HG03565 (cell line): ENCODE results near the gene ZPR1.
"Not testable (repeated sequence)": the region's sequence is repeated elsewhere in the genome, so short reads cannot be mapped to it uniquely, and the experiment has no call there.

Source experiments
- ATAC-seq: cut with Tn5 transposase; IDR thresholded peaks from one replicate; pipeline ENCODE4 v1.9.1; 2021; ENCODE audit warnings: mild to moderate bottlenecking, moderate library complexity; ENCODE audit not compliant: unreplicated experiment

Gene ZPR1, protein sequence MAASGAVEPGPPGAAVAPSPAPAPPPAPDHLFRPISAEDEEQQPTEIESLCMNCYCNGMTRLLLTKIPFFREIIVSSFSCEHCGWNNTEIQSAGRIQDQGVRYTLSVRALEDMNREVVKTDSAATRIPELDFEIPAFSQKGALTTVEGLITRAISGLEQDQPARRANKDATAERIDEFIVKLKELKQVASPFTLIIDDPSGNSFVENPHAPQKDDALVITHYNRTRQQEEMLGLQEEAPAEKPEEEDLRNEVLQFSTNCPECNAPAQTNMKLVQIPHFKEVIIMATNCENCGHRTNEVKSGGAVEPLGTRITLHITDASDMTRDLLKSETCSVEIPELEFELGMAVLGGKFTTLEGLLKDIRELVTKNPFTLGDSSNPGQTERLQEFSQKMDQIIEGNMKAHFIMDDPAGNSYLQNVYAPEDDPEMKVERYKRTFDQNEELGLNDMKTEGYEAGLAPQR

GRCh38 chr11:116787786-116788486 lies at the start of gene ZPR1:
Gene ZPR1, minus strand, starts transcription at chr11:116788023. Its CDS starts 33 bp downstream, at chr11:116787990.
- peak; percentile 63 for ATAC-seq

DNA sequence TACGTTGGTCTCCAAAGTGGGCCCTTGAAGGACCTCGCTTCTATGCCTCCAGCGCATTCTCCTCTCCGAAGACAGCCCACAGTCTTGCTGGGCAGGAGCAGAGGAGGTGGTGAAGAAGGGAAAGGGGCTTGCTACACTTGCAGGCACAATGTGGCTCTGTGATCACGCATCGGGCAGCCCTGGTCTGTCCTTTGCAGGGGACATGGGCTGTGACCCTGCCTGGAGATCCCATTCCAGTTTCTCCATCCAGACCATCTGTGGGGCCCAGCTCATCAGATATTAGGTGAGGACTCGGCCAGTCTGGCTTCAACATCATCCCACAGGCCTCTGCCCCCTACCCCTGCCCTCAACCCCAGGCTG lies 48.8 kb upstream of the ZPR1 start:
- no peak for ATAC-seq

DNA sequence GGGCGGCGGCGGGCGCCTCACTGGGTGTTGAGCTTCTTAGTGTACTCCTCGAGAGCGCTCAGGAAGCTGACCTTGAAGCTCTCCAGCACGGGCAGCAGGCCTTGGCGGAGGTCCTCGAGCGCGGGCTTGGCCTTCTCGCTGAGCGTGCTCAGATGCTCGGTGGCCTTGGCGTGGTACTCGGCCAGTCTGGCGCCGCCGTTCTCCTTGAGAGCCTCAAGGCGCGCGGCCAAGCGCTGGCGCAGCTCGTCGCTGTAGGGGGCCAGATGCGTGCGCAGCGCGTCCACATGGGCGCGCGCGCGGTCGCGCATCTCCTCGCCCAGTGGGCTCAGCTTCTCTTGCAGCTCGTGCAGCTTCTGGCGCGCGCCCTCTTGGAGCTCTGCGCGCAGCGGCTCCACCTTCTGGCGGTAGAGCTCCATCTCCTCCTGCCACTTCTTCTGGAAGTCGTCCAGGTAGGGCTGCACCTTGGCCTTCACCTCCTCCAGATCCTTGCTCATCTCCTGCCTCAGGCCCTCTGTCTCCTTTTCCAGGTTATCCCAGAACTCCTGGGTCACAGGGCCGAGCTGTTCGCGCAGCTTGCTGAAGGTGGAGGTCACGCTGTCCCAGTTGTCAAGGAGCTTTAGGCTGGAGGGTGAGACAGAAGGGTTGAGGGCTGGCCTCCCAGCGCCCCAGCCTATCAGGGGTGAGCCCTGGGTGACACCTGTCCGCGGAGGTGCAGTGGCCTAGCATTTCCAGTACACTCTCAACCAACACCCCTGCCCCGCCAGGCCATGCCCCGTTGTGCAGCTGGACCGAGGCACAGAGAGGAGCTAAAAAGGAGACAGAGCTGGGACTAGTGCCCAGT lies 48.2 kb upstream of the ZPR1 start:
- ATAC-seq: peak; percentile 74

DNA sequence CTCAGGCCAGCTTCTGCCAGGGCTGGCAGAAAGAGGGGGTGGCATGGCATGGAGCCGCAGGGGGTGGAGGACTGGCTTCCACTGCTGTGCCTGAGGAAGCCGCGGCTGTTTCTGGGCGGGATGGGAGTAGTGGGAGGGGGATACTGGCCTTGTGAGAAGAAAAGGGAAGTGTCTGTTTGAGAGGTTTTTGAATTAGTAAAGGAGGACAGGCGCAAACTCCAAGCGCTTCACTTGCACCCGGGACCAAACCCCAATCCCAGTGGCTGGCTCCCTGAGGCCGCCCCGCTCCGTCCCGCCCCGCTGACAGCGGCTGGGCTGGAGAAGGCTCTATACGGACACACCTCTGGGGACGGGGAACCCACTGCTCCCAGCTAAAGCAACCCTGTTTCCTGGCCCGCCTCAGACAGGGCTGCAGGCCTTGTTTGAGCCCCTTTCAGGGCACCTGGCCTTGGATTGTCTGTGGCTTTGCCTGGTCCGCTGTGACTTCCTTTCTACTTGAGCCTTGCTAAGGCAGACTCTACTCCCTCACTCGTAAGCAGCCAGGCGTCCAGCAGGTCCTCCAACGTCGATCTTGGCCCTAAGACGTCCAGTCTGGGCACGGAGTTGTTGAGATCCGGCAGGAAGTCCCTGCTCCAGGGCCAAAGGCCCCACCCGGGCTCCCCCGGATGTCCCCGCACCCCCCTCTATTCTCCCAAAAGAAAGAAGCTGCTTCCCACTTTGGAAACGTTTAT lies 47.4 kb upstream of the ZPR1 start:
- ATAC-seq: no peak

DNA sequence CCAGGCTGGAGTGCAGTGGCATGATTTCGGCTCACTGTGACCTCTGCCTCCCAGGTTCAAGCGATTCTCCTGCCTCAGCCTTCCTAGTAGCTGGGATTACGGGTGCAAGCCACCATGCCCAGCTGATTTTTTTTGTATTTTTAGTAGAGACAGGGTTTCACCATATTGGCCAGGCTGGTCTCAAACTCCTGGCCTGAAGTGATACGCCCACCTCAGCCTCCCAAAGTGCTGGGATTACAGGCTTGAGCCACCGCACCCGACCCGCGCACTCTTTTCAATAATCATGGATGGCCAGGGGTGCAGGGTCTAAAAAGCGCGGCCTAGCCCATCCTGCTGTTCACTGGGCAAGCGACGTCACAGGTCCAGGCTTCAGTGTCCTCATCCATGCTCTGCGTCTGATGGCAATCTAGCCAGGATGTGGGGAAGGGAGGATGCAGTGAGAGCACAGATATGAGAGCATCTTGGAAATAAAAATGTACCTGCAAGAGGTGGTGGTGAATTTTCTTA lies 46.8 kb upstream of the ZPR1 start:
- not testable (repeated sequence) for ATAC-seq

- no peak for ATAC-seq
Observed at GRCh38 chr11:116833816-116834534, 46.2 kb upstream of the ZPR1 start.

- no peak for ATAC-seq
Observed at GRCh38 chr11:116833491-116833815, 45.6 kb upstream of the ZPR1 start.

- ATAC-seq: no peak
Observed at GRCh38 chr11:116832350-116833290, 44.8 kb upstream of the ZPR1 start.

- no peak for ATAC-seq
Observed at GRCh38 chr11:116831790-116832349, 44.0 kb upstream of the ZPR1 start.

DNA sequence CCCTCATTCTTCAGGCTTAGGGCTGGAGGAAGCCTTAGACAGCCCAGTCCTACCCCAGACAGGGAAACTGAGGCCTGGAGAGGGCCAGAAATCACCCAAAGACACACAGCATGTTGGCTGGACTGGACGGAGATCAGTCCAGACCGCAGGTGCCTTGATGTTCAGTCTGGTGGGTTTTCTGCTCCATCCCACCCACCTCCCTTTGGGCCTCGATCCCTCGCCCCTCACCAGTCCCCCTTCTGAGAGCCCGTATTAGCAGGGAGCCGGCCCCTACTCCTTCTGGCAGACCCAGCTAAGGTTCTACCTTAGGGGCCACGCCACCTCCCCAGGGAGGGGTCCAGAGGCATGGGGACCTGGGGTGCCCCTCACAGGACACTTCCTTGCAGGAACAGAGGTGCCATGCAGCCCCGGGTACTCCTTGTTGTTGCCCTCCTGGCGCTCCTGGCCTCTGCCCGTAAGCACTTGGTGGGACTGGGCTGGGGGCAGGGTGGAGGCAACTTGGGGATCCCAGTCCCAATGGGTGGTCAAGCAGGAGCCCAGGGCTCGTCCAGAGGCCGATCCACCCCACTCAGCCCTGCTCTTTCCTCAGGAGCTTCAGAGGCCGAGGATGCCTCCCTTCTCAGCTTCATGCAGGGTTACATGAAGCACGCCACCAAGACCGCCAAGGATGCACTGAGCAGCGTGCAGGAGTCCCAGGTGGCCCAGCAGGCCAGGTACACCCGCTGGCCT lies 42.5 kb upstream of the ZPR1 start:
- ATAC-seq: no peak

- ATAC-seq: no peak
Observed at GRCh38 chr11:116829525-116830183, 41.8 kb upstream of the ZPR1 start, which contains the start of gene APOC3. Gene APOC3, plus strand, starts transcription at chr11:116829907. Its CDS starts 676 bp downstream, at chr11:116830583.

DNA sequence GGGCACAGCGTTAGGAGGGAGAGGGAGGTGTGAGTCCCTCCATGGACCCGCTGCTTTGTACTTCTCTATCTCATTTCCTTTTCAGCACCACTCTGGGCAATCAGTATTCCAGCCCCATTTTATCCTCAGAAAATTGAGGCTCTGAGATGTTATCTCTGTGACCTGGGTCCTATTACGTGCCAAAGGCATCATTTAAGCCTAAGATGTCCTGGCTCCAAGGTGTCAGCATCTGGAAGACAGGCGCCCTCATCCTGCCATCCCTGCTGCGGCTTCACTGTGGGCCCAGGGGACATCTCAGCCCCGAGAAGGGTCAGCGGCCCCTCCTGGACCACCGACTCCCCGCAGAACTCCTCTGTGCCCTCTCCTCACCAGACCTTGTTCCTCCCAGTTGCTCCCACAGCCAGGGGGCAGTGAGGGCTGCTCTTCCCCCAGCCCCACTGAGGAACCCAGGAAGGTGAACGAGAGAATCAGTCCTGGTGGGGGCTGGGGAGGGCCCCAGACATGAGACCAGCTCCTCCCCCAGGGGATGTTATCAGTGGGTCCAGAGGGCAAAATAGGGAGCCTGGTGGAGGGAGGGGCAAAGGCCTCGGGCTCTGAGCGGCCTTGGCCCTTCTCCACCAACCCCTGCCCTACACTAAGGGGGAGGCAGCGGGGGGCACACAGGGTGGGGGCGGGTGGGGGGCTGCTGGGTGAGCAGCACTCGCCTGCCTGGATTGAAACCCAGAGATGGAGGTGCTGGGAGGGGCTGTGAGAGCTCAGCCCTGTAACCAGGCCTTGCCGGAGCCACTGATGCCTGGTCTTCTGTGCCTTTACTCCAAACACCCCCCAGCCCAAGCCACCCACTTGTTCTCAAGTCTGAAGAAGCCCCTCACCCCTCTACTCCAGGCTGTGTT lies 41.1 kb upstream of the ZPR1 start:
- no peak for ATAC-seq

- ATAC-seq: no peak
Observed at GRCh38 chr11:116827461-116827860, 39.6 kb upstream of the ZPR1 start.

- ATAC-seq: no peak
Observed at GRCh38 chr11:116826751-116827431, 39.1 kb upstream of the ZPR1 start.

DNA sequence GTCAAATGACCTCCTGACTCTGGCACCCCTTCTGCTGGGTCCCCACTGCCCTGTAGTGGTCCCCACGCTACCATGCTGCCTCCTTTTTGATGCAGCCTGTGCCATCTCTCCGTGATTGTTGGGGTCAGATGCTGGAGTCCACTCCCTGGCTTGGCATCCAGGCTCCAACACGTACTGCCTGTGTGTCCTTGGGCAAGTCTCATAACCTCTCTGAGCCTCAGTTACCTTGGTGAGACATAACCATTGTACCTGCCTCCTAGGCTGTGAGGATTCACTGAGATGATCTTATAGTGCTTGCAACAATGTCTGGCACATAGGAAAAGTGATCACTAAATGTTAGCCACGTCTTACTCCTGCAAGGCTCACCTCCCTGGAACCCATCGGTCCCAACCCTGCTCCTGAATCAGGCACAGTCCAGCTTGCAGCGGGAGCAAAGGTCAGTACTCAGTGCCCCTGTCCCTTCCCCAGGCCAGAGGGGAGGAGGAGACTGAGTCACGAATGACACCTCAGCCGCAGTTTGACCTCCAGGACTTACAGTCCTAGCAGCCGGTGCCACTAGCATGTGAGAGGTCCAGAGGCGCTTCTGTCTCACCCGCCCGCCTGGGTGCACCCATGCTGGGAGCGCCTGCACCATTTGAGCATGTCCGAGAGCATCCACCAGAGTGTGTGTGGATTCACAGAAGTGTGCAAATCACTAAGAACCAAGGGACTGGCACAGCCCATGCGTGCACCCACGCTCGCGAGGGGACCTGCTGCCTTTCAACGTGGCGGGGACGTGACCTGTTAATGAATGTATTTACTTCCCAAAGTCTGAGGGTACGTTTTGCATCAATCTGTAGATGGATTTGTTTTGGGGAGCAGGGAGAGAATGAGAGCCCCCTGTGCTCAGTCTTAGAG lies 38.3 kb upstream of the ZPR1 start:
- no peak for ATAC-seq
